ENCODE results near the gene OR7C1.

The OR7C1 gene

DNA sequence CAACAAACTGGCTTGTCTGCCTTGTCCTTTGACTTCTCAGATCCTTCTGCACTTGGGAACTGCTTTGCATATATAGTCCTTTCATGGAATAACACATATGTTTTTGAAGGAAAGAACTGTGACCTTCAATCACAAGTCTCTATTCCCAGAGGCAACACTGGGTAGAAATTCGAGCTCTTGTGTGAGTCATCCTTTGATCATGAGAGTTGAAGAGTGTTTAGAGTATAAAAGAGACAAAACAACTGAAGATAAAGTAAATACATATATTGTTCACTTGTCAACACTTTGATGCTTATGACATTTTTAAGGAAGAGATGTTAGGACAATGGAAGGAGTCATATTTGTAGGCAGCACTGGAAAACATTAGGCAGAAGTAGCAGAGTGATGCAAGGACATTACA lies 5.2 kb upstream of the OR7C1 start:
- Histone ChIP-seq H3K9me3 (no peaks in the 10 kb centered on the region), H3K4me3 (ENCODE audit: low read depth, low read length) (no peak overlapping the region), H3K36me3 (no peaks in the 10 kb centered on the region), H3K4me1 (no peaks in the 10 kb centered on the region), H3K27me3 (0 out of 2 replicates have a peak, but pooled peaks cover 5% of the 10 kb centered on the region)
- TF ChIP-seq, protein P1, sequence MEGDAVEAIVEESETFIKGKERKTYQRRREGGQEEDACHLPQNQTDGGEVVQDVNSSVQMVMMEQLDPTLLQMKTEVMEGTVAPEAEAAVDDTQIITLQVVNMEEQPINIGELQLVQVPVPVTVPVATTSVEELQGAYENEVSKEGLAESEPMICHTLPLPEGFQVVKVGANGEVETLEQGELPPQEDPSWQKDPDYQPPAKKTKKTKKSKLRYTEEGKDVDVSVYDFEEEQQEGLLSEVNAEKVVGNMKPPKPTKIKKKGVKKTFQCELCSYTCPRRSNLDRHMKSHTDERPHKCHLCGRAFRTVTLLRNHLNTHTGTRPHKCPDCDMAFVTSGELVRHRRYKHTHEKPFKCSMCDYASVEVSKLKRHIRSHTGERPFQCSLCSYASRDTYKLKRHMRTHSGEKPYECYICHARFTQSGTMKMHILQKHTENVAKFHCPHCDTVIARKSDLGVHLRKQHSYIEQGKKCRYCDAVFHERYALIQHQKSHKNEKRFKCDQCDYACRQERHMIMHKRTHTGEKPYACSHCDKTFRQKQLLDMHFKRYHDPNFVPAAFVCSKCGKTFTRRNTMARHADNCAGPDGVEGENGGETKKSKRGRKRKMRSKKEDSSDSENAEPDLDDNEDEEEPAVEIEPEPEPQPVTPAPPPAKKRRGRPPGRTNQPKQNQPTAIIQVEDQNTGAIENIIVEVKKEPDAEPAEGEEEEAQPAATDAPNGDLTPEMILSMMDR (IDR thresholded peaks at IDR 0.05; ENCODE audit: low read depth, low read length) = no peak
- no peak for DNase-seq

DNA sequence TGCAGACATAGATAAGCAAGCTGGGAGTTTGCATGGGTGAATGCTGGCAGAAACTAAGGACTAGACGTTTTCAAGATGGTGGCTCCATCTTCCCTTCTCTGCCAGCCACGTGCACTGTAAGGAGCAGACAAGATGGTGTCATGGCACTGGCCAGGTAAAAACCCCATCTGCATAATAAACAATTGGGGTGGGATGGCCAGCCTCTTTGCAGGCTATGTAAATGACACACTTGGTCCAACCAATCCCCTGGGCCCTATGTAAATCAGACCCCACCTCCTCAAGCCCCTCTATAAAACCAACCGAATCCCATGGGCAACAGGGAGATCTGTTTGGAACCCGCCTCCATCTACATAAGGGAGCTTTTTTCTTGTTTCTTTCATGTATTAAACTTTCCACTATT lies 2.4 kb upstream of the OR7C1 start:
- TF ChIP-seq, protein P1 (IDR thresholded peaks at IDR 0.05; ENCODE audit: low read depth, low read length) = no peak
- DNase-seq = peak; percentile 5
- Histone ChIP-seq H3K4me1 (no peaks in the 10 kb centered on the region), H3K9me3 (no peaks in the 10 kb centered on the region), H3K36me3 (no peaks in the 10 kb centered on the region), H3K27me3 (peaks cover 4% of the 10 kb centered on the region; the same call in 1 of the 2 replicates), H3K4me3 (ENCODE audit: low read depth, low read length) (no peak overlapping the region)

DNA sequence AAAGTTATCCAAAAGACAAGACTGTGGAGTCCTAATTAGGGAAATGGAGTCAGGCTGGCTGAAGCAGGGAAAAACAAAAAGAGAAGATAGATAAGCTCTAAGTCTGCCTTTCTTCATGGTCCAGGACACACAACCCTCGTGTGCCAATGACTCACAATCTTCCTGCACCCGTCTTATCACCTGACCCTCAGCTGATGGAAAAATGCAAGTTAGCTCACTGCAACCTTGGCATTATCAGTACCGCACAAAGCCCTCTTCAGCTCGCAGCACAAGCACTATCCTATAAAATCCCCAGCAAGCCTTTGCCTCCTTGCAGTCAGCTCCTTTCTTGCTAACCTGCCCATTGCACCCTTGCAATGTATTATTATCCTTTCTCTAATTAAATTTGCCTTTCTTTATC lies 4.3 kb downstream of the OR7C1 start:
- TF ChIP-seq, protein P1 (IDR thresholded peaks at IDR 0.05; ENCODE audit: low read depth, low read length) = no peak
- no peak for DNase-seq
- Histone ChIP-seq H3K36me3 (no peaks in the 10 kb centered on the region), H3K4me1 (no peaks in the 10 kb centered on the region), H3K9me3 (no peaks in the 10 kb centered on the region), H3K4me3 (ENCODE audit: low read depth, low read length) (no peak overlapping the region), H3K27me3 (peaks cover 15% of the 10 kb centered on the region; the same call in 1 of the 2 replicates)

DNA sequence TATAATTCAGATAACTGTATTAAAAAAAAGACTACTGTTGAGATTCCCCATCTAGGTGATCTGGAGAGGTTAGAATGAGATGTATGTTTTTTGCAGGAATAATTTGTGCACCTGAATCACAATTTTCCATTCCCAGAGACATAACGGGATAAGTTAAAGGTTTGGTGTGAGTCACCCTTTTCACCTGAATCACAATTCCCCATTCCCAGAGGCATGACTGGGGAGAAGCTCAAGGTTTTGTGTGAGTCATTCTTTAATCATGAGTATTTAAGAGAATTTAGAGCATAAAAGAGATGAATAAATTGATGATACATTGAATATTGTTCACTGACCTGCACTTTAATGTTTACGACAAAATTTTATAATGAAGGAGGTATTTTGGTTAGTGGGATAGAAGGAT lies 9.0 kb downstream of the OR7C1 start:
- Histone ChIP-seq H3K9me3 (no peaks in the 10 kb centered on the region), H3K36me3 (no peaks in the 10 kb centered on the region), H3K27me3 (peaks cover 11% of the 10 kb centered on the region; the same call in 1 of the 2 replicates), H3K4me1 (no peaks in the 10 kb centered on the region), H3K4me3 (ENCODE audit: low read depth, low read length) (no peak overlapping the region)
- TF ChIP-seq, protein P1 (IDR thresholded peaks at IDR 0.05; ENCODE audit: low read depth, low read length) = no peak
- DNase-seq = no peak

DNA sequence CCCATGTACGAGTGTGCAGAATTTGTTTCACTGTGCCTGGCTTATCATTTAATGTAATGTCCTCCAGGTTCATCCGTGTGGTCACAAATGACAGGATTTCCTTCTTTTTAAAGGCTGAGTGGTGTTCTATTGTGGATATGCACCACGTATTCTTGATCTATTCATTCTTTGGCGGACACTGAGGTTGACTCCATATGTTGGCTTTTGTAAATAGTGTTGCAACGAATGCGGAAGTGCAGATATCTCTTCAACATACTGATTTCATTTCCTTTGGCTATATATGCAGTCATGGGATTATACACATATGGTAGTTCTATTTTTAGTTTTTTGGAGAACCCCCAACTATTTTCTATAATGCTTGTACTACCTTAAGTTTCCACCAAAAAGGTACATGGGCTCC lies 13.0 kb downstream of the OR7C1 start:
- H3K4me1 ChIP-seq = no peaks in the 10 kb centered on the region
- H3K4me3 ChIP-seq (ENCODE audit: low read depth, low read length) = no peak overlapping the region
- H3K27me3 ChIP-seq = no peaks in the 10 kb centered on the region
- no peaks in the 10 kb centered on the region for H3K9me3 ChIP-seq
- TF ChIP-seq, protein P1 (IDR thresholded peaks at IDR 0.05; ENCODE audit: low read depth, low read length) = no peak
- no peak for DNase-seq
- no peaks in the 10 kb centered on the region for H3K36me3 ChIP-seq

DNA sequence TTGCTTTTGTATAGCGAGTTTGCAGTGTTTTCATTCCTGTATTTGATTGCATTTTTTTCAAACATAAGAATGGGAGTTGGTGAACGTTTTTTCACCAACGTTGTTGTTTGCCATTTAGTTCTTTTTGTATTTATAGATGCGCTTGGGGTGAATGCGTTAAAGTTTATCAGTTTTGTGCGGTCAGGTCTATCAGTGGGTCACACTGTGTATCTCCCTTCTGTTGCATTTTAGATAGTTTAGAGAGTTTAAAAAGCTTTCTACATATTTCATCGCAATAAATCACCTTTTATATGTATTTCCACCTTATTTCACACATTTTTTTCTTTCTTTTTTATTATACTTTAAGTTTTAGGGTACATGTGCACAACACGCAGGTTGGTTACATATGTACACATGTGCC lies 16.4 kb downstream of the OR7C1 start:
- TF ChIP-seq, protein P1 (IDR thresholded peaks at IDR 0.05; ENCODE audit: low read depth, low read length) = no peak
- H3K4me1 ChIP-seq = no peaks in the 10 kb centered on the region
- no peak overlapping the region for H3K4me3 ChIP-seq (ENCODE audit: low read depth, low read length)
- H3K36me3 ChIP-seq = no peaks in the 10 kb centered on the region
- no peaks in the 10 kb centered on the region for H3K27me3 ChIP-seq
- no peaks in the 10 kb centered on the region for H3K9me3 ChIP-seq
- DNase-seq = no peak

Measured in BE2C (cell line).